ENCODE measurements around the gene KDM7A.

The KDM7A gene

DNA sequence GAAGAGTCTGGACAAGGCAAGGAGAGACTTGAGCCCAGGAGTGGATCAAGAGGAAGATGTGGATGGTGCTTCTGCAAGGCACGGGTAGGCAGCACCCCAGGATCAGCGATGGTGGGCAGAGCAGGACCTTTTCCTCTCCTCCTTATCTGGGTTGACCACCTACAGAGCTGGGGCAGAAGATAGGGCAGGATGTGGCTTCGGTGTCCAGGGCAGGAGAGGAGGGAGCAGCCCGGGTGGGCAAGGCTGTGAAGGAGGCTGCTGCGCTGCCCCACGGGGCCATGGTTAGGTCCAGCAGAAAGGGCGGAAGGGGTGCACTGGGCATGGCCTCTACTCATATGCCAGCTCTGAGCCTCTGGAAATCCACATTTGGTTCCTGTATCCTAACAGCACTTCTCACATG is 94.0 kb downstream of the KDM7A start:
- no peak for DNase-seq (ENCODE audit: low spot score)

- no peak for DNase-seq (ENCODE audit: low spot score)
Observed at GRCh38 chr7:140081774-140082425, 94.9 kb downstream of the KDM7A start.

DNA sequence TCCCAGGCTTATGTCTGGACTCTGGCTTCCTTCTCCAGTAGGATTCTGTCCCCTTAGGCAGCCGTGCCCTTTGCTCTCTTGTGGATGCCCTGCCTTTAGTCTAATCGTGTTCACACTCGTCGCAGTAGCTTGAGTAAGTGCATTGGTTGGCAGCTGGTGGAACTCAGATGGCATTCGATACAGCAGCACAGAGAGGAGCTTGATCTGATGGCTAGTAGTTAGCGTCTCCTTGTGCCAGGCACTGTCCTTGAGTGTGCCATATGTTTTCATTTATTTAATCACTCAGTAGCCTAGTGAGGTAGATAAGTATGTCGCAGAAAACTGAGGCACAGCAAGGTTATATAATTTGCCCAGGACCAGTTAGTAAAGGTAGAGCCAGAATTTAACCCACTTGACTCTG is 95.9 kb downstream of the KDM7A start:
- no peak for DNase-seq (ENCODE audit: low spot score)

GRCh38 chr7:140079121-140079536 is 97.7 kb downstream of the KDM7A start:
- DNase-seq (ENCODE audit: low spot score) = no peak

DNA sequence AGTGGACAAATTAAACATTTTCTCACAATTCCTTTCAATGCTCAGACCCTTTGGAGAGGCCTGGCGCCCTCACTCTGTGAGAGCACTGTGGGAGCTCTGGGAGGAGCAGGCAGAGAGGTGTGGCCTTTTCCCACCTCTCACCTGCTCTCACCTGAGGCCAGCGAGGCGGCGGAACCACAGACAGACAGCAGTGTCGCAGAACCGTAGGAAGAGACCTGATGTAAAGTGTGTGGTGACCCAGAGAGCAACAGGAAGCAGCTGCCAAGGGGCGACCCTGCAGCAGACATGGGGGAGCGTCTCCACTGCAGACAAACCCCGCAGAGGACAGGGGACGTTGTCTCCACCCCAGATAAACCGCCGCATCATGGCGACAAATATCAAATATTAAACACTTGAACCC is 98.4 kb downstream of the KDM7A start:
- no peak for DNase-seq (ENCODE audit: low spot score)

GRCh38 chr7:140074780-140075179 is 102.0 kb downstream of the KDM7A start:
- no peak for DNase-seq (ENCODE audit: low spot score)

GRCh38 chr7:140070546-140070945 is 106.2 kb downstream of the KDM7A start:
- no peak for DNase-seq (ENCODE audit: low spot score)

DNA sequence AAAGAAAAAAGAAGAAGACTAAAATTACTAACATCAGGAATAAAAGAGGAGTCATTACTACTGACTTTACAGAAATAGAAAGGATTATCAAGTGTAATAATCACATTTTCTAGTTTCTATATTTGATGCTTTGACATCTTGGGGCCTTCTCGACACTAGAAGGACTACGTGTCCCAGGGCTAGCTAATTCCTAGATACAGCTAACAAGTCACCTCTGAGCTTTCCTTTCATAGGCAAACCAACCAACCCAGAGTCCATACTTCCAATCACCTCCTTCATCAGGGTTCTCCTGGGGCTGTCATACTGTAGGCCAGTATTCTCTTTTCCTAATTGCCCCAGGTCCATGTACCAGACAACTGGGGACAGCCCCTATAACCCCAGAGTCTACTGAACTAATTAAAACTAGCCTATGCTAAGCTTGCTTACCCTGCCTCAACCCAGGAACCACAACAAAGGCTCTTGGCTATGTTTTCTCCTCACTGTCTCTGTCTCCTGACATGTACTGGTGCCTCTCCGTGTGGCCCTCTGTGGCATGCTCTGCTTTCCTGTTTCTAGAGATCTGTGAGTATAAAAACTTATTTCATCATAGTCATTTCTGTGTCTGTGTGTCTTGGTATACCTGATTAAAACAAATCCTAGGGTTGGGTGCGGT is 107.4 kb downstream of the KDM7A start:
- DNase-seq (ENCODE audit: low spot score) = peak; percentile 18

DNA sequence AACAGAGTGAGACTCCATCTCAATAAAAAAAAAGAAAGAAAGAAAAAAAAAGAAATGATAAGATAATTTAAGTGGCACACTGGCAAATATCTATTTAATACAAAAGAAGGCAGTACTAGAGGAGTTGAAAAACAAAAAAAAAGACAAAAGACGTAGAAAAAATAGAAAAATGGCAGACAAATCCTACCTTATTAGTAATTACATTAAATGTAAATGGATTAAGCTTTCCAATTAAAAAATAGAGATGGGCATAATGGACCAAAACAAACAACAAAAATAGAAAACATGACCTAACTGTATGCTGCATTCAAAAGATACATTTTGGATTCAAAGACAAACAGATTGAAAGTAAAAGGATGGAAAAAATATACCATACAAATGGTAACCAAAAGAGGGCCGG is 108.8 kb downstream of the KDM7A start:
- no peak for DNase-seq (ENCODE audit: low spot score)

DNA sequence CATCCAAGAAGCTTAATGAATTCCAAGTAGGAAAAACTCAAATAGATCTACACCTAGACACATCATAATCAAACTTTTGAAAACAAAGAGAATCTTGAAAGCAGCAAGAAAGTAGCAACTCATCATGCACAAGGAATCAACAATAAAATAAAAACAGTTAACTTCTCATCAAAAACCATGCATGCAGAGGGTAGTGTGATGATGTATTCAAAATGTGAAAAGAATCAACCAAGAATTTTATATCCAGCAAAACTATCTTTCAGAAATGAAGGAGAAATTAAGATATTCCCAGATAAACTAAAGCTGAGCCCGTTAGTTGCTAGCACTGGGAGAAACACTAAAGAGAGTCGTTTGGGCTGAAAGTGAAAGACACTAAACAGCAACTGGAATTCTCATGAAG is 109.7 kb downstream of the KDM7A start:
- no peak for DNase-seq (ENCODE audit: low spot score)

GRCh38 chr7:140062528-140063299 is 114.1 kb downstream of the KDM7A start, which contains the start of gene PARP12:
TSS of gene PARP12 (minus strand) at chr7:140062951. CDS start at chr7:140062847, 104 bp downstream.
- peak; percentile 85 for DNase-seq (ENCODE audit: low spot score)

- peak; percentile 38 for DNase-seq (ENCODE audit: low spot score)
Observed at GRCh38 chr7:140062118-140062527, 114.7 kb downstream of the KDM7A start.

GRCh38 chr7:140061607-140061930 is 115.2 kb downstream of the KDM7A start:
- no peak for DNase-seq (ENCODE audit: low spot score)

DNA sequence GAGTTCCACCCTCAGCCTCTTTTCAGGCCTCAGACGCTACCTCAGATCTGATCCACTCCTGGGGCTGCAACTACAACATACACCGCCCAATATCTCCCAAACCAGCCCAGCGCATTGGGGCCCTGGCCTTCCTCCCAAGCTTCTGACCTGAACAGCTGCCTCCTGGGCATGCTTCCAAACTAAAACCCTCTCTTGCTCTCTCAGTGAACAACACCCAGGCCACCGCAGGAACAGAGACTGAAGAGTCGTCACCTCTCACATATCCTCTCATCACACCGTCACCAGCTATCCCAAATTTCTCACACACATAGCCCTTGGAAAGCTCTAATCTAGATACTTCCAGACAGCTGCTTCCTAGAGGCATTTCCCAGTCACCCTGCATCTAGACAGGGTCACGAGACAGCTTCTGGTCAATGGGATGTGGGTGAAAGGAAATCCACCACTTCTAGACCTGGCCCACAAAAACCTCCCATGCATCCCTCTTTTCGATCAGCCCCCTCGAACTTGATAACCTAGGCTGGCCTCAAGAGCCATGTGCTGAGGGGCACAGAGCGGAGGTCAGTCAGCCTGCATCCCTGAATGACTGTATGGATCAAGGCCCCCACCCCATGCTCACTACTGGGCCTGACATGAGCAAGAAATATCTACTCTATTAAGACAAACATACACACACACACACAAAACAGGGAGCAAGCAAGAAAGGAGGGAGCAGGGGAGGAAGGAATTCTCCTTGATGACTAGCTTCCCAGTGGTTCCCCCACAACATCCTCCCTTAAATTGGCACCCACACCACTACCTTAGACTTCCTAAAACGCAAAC is 115.8 kb downstream of the KDM7A start:
- no peak for DNase-seq (ENCODE audit: low spot score)

GRCh38 chr7:140060243-140060630 is 116.5 kb downstream of the KDM7A start:
- DNase-seq (ENCODE audit: low spot score) = no peak

DNA sequence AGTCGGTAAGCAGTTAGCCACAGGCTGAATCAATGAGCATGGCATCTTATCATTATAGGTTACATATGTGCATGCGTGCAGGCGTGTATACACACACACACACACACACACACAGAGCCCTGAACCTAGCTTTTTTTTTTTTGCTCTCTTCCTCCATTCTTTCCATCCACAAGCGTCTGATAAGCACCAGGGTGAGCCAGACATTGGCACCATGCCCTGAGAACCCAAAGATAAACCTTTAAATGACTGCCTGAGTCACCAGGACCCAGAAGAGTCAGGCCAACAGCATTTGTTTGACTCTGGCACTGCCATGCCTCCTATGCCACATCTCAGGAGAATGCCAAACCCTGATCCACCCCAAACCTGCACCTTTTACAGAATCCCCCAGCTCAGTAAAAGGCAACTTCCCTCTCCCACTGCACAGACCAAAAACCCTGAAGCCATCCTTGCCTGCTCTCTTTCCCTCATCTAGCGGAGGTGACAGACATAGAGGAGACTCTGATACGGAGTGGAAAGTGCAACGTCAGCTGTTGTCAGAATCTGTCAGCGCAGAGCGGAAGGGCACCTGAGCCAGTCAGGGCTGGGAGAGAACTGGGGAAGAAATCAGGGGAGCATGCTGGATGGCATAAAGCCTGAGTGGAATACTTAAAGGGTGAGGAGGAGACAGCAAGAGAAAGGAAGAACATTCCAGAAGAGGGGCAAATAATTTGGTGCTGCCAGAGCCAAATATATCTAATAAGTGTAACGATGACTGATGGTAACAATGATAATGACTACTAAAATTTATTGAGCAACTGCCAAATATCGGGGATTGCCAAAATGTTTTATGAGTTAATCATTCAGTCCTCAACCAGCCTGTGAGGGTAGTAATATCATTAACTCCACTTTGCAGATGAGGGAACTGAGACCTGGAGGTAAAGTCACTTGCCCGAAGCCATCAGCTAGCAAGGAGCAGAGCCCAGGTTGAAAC is 117.2 kb downstream of the KDM7A start:
- peak; percentile 23 for DNase-seq (ENCODE audit: low spot score)

- no peak for DNase-seq (ENCODE audit: low spot score)
Observed at GRCh38 chr7:140058517-140058916, 118.3 kb downstream of the KDM7A start.

DNA sequence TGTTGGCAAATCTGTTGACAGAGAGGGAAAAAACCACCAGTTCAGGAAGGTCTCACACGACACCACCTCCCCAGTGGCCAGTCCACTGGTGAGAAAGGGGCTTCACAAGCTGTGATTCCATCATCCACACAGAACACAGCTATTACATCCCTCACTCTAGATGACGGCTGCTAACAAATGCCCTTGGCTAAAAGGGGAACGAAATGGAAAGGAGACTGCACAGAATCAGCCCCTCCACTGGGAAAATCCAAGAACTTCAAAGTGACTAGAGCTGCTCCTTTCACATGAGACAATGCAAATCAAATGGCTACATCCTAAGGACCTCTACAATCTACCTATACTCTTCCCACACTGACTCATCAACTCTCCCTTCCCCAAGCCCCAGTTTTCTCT is 119.6 kb downstream of the KDM7A start:
- no peak for DNase-seq (ENCODE audit: low spot score)

DNA sequence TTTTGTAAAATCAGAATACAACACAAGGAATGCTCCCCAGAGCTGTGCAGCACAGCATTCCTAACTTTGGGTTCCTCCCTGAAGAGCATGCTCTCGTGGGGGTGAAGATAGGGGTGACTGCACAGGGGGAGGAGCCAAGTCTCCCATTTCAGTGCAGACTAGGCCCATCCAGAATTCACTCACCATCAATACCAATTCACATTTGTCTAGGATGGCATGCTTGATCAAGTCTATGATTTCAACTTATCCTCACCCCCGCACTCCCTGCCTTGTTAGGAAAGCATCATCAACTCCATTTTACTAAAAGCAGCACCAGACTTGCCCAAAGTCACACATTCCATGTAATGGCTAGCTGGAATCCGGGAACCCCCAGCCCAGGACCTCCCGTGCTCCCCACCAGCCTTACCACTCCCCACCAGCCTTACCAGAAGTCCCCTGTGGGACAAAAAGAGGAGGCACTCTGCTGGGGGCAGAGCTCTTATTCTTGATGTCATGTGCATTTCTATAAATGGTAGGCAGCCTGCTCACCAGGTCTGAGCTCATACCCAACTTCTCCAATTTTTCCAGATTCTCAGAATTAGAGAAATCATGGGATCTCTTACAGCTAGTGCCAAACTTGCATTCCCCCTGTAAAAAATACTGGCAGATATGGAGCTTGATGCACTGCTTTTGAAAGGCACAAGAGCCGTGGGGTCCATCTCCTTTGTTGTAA is 120.2 kb downstream of the KDM7A start:
- DNase-seq (ENCODE audit: low spot score) = no peak

GRCh38 chr7:140055833-140056232 is 121.0 kb downstream of the KDM7A start:
- DNase-seq (ENCODE audit: low spot score) = no peak

DNA sequence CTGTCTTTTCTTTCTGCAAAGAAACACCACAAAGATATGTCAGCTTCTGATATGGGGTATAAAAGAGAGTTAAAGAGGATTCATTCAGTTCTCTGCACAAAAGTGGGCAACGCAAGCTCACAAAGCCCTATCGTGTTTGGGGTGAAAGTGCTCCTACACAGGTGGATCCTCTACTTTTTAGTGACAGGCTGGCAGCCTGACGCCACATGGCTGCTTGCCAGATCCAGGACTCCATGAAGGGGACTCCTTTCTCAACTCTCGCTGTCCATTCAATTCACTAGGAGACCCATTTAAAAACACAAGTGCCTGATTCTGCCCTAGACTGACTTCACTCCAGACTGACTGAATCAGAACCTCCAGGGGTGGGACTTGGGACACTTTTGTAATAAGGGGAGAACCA is 122.0 kb downstream of the KDM7A start:
- no peak for DNase-seq (ENCODE audit: low spot score)

Data from CD4-positive, alpha-beta T cell treated with Interleukin-6 at 100 ng/mL for 8 hours (primary cell).